Muscle layer of duodenum (tissue), 2 donors: ENCODE measurements around the gene NRP2.
A peak's percentile ranks its signal among the peaks of the same experiment; 100 is the strongest.

Experiments used
- H3K27ac ChIP-seq: one replicate; pipeline ENCODE4 v1.7.0; 2013; ENCODE audit warnings: mild to moderate bottlenecking, low read length
- H3K27me3 ChIP-seq: one replicate; pipeline ENCODE4 v1.7.0; 2013; ENCODE audit warnings: low read depth, mild to moderate bottlenecking, control low read depth, low read length
- H3K36me3 ChIP-seq, 2 donors: one replicate each; pipeline ENCODE4 v1.7.0; 2013; ENCODE audit warnings: low read length in 2 of 2, control low read depth in 1 of 2, mild to moderate bottlenecking in 1 of 2; ENCODE audit not compliant: insufficient read depth in 2 of 2, control insufficient read depth in 1 of 2
- H3K4me1 ChIP-seq, 2 donors: one replicate each; pipeline ENCODE4 v1.7.0; 2013; ENCODE audit warnings: low read length in 2 of 2, mild to moderate bottlenecking in 2 of 2, control low read depth in 1 of 2, moderate library complexity in 1 of 2; ENCODE audit not compliant: insufficient read depth in 2 of 2, control insufficient read depth in 1 of 2
- H3K4me3 ChIP-seq, 2 donors: one replicate each; pipeline ENCODE4 v1.7.0; 2013; ENCODE audit warnings: low read length in 2 of 2, low read depth in 1 of 2, mild to moderate bottlenecking in 1 of 2
- H3K9me3 ChIP-seq, 2 donors: one replicate each; pipeline ENCODE4 v1.7.0; 2013; ENCODE audit warnings: low read length in 2 of 2, control low read depth in 1 of 2, mild to moderate bottlenecking in 1 of 2; ENCODE audit not compliant: control insufficient read depth in 1 of 2
- donor health status: healthy.

NRP2 gene

DNA sequence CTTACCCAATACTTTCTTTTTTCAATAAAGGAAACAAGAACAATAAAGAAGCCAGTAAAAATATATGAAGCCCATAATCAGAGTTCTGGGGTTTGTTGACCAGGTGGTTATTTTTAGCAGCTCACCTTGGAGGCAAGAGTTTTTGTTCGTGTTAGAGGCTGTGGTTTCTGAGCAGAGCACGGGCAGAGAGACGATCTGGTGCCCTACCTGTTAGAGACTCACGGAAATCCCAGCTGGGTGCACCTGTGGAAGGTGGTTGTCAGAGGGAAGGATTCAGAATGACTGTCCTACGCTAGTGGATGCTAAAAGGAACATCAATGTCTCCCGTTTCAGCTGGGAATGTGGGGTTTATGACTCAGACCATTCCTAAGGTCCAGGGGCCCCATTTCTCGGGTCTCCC, 87.6 kb downstream of the NRP2 start:
- no peaks in the 10 kb centered on the region for H3K27me3 ChIP-seq
- peaks cover 9 to 85% of the 10 kb centered on the region in 2 donors for H3K4me1 ChIP-seq
- peak overlapping the region; percentile 52 for H3K27ac ChIP-seq
- no peak overlapping the region for H3K4me3 ChIP-seq
- H3K9me3 ChIP-seq = no peaks in the 10 kb centered on the region
- peaks cover 10 to 25% of the 10 kb centered on the region in 2 donors for H3K36me3 ChIP-seq

GRCh38 chr2:205770577-205770976, 88.3 kb downstream of the NRP2 start:
- peaks cover 6 to 18% of the 10 kb centered on the region in 2 donors for H3K36me3 ChIP-seq
- no peak overlapping the region for H3K4me3 ChIP-seq
- H3K9me3 ChIP-seq = no peaks in the 10 kb centered on the region
- H3K27ac ChIP-seq = peak overlapping the region; percentile 52
- peaks cover 9 to 86% of the 10 kb centered on the region in 2 donors for H3K4me1 ChIP-seq
- no peaks in the 10 kb centered on the region for H3K27me3 ChIP-seq

GRCh38 chr2:205771031-205771430, 88.7 kb downstream of the NRP2 start:
- peak overlapping the region; percentile 52 for H3K27ac ChIP-seq
- no peak overlapping the region for H3K4me3 ChIP-seq
- H3K4me1 ChIP-seq = peaks cover 9 to 86% of the 10 kb centered on the region in 2 donors
- peaks cover 6 to 17% of the 10 kb centered on the region in 2 donors for H3K36me3 ChIP-seq
- no peaks in the 10 kb centered on the region for H3K27me3 ChIP-seq
- H3K9me3 ChIP-seq = no peaks in the 10 kb centered on the region

DNA sequence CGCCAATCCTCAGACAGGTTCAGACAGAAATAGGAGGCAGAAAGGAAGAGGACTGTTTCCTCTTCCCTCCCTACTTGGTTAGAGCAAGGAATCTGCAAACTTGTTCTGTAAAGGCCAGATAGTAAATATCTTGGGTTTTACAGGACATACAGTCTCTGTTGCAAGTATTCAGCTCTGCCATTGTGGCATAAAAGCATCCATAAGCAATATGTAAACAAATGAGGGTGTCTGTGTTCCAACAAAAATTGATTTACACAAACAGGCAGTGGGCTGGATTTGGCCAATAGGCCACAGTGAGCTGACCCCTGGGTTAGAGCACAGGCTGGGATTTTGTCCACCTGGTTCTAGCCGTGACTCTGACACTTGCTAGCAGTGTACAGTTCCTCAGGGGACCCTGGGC, 89.4 kb downstream of the NRP2 start:
- peak overlapping the region; percentile 11 for H3K27ac ChIP-seq
- H3K4me1 ChIP-seq = peaks cover 9 to 83% of the 10 kb centered on the region in 2 donors
- H3K36me3 ChIP-seq = peaks cover 6 to 19% of the 10 kb centered on the region in 2 donors
- no peaks in the 10 kb centered on the region for H3K9me3 ChIP-seq
- no peak overlapping the region for H3K4me3 ChIP-seq
- H3K27me3 ChIP-seq = no peaks in the 10 kb centered on the region

GRCh38 chr2:205772983-205773382, 90.7 kb downstream of the NRP2 start:
- Histone ChIP-seq H3K27ac (no peak overlapping the region), H3K27me3 (no peaks in the 10 kb centered on the region)

GRCh38 chr2:205773989-205774388, 91.7 kb downstream of the NRP2 start:
- Histone ChIP-seq H3K27ac (no peak overlapping the region), H3K4me1 (peaks cover 4 to 64% of the 10 kb centered on the region in 2 donors), H3K4me3 (no peak overlapping the region), H3K36me3 (peaks cover 0 to 4% of the 10 kb centered on the region in 2 donors), H3K27me3 (no peaks in the 10 kb centered on the region), H3K9me3 (no peaks in the 10 kb centered on the region)

More at GRCh38 chr2:205772983-205773382, 90.7 kb downstream of the NRP2 start:
- Histone ChIP-seq H3K4me1 (peaks cover 4 to 70% of the 10 kb centered on the region in 2 donors), H3K9me3 (no peaks in the 10 kb centered on the region), H3K36me3 (peaks cover under 1 to 13% of the 10 kb centered on the region in 2 donors), H3K4me3 (no peak overlapping the region)

DNA sequence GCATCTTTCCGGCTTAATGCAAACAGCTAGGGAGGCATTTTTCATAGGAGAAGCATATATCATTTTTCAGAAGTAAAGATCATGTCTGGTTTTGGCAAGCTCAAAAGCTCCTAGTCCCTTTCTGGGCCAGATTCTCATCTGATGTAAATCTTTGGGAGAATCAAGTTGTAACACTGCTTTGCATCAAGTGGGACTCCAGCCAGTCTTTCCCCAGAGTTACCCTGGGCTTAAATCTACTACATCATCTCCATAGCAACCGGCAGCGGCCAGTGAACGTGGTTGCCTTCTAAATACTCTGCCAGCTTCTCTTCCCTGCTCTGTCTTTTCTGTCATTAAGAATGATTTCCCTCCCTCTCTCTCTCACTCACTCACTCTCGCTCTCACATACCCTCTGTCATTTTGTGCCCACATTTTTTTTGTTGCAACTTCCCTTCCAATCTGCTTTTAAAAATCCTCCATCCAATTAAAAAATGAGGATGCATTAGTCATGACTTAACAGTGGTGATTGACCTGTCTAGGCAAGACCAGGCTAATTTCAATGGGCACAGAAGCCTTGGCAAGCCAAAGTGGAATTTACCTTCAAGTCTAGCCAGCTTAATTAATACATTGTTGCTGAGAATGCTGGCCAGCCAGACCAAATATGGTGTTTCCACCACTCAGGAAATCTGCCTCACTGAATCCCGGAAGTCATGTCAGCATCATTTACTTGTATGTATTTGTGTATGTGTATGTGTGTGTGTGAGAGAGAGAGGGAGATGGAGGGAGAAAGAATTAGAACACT, 93.0 kb downstream of the NRP2 start:
- no peak overlapping the region for H3K4me3 ChIP-seq
- peaks cover 0 to 4% of the 10 kb centered on the region in 2 donors for H3K36me3 ChIP-seq
- H3K27me3 ChIP-seq = no peaks in the 10 kb centered on the region
- peaks cover 0 to 65% of the 10 kb centered on the region in 2 donors for H3K4me1 ChIP-seq
- H3K27ac ChIP-seq = no peak overlapping the region
- H3K9me3 ChIP-seq = no peaks in the 10 kb centered on the region

GRCh38 chr2:205776139-205776538, 93.8 kb downstream of the NRP2 start:
- no peak overlapping the region for H3K27ac ChIP-seq
- no peak overlapping the region for H3K4me3 ChIP-seq
- peaks cover 0 to 62% of the 10 kb centered on the region in 2 donors for H3K4me1 ChIP-seq

DNA sequence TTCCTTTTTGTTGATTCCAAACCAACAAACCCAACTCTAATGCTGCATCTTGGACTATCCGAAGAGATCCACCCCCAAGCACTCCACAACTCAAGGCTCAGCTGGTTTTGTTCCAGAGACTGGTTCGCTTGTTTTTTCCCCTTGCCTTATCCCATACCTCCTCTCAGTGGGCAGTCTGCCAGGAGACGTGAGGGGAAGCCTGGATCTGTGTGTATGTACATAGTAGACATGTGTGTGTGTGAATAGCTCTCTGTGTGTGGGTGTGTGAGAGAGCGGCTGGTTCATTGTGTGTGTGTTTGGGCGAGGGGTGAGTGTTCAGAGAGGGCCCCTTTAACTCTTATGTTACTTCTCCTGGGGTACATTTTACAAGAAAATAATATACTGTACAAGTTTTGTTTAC, 94.4 kb downstream of the NRP2 start:
- H3K27ac ChIP-seq = peak overlapping the region; percentile 13
- no peaks in the 10 kb centered on the region for H3K27me3 ChIP-seq
- peaks cover 0 to 4% of the 10 kb centered on the region in 2 donors for H3K36me3 ChIP-seq
- H3K4me1 ChIP-seq = peaks cover 0 to 60% of the 10 kb centered on the region in 2 donors
- no peak overlapping the region for H3K4me3 ChIP-seq
- no peaks in the 10 kb centered on the region for H3K9me3 ChIP-seq

More at GRCh38 chr2:205776139-205776538, 93.8 kb downstream of the NRP2 start:
- Histone ChIP-seq H3K9me3 (no peaks in the 10 kb centered on the region), H3K27me3 (no peaks in the 10 kb centered on the region), H3K36me3 (peaks cover 0 to 4% of the 10 kb centered on the region in 2 donors)

DNA sequence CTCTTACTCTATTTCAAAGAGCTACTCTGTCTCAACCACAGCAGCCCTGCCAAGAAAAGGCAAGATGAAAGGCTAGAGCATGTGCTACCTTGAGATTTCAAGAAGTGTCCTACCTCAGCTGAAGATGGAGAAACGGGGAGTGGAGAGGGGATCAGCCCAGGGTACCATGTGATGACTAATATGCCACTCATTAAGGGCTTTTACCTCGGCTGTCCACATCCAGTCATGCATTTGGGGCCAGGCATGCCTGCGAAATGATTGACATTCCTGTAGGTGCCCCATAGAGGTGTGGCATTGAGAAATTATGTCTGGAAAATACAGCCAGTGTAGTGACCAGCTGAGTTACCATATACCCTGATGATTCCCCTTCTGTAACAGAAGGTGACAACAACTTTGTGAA, 96.1 kb downstream of the NRP2 start:
- Histone ChIP-seq H3K27ac (peak overlapping the region; percentile 21), H3K4me3 (no peak overlapping the region), H3K9me3 (no peaks in the 10 kb centered on the region), H3K36me3 (peaks cover 0 to 4% of the 10 kb centered on the region in 2 donors), H3K4me1 (peaks cover 0 to 59% of the 10 kb centered on the region in 2 donors), H3K27me3 (no peaks in the 10 kb centered on the region)

- peaks cover 0 to 55% of the 10 kb centered on the region in 2 donors for H3K4me1 ChIP-seq
- H3K4me3 ChIP-seq = no peak overlapping the region
- H3K27me3 ChIP-seq = no peaks in the 10 kb centered on the region
- H3K9me3 ChIP-seq = no peaks in the 10 kb centered on the region
- peak overlapping the region; percentile 24 for H3K27ac ChIP-seq
- H3K36me3 ChIP-seq = peaks cover 0 to 4% of the 10 kb centered on the region in 2 donors
Observed at GRCh38 chr2:205780645-205781044, 98.3 kb downstream of the NRP2 start.
